Measurements from ENCODE around the gene LRRN2.

LRRN2 gene

GRCh38 chr1:204672482-204673121 lies 12.9 kb downstream of the LRRN2 start:
- TF ChIP-seq SUZ12 (IDR thresholded peaks at IDR 0.05; ENCODE audit: extremely low read depth, insufficient read depth, insufficient read length) (no peak), ZNF274 (IDR thresholded peaks at IDR 0.05; ENCODE audit: low read depth, low read length) (no peak), YY1 (IDR thresholded peaks at IDR 0.05; ENCODE audit: insufficient read depth, insufficient read length) (no peak)
- DNase-seq (ENCODE audit: low read depth, low spot score) = no peak
- Histone ChIP-seq H3K9ac (ENCODE audit: insufficient read length, low read depth) (no peak overlapping the region), H3K4me3 (ENCODE audit: insufficient read length, low read depth) (no peak overlapping the region), H3K36me3 (ENCODE audit: insufficient read depth, insufficient read length, low read length) (peaks cover 28% of the 10 kb centered on the region), H3K9me3 (ENCODE audit: insufficient read depth, low read length) (no peaks in the 10 kb centered on the region), H3K4me1 (ENCODE audit: insufficient read depth, insufficient read length) (peaks cover 13% of the 10 kb centered on the region), H3K27me3 (ENCODE audit: insufficient read depth, insufficient read length) (no peaks in the 10 kb centered on the region)

DNA sequence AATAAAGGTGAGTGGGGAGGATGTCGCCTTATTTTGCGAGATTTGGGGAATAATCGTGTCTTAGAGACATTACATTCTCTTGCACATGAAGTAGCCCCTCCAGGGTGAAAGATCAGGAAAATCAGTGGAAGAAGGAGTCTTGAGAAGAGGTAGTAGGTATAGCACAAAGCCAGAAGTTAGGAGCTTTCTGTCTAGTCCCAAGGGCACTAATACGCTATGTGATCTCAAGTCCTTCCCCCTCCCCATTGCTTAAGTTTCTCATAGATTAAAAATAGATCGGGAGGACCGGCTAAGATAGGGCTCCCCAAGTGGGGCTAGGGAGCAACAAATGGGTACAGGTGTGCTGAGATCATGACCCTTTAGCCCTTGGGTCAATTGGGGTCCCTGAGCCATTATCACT lies 13.5 kb downstream of the LRRN2 start:
- H3K9me3 ChIP-seq (ENCODE audit: insufficient read depth, low read length) = no peaks in the 10 kb centered on the region
- no peaks in the 10 kb centered on the region for H3K27me3 ChIP-seq (ENCODE audit: insufficient read depth, insufficient read length)
- DNase-seq (ENCODE audit: low read depth, low spot score) = no peak
- no peak overlapping the region for H3K9ac ChIP-seq (ENCODE audit: insufficient read length, low read depth)
- H3K36me3 ChIP-seq (ENCODE audit: insufficient read depth, insufficient read length, low read length) = peaks cover 26% of the 10 kb centered on the region
- TF ChIP-seq SUZ12 (IDR thresholded peaks at IDR 0.05; ENCODE audit: extremely low read depth, insufficient read depth, insufficient read length) (no peak), YY1 (IDR thresholded peaks at IDR 0.05; ENCODE audit: insufficient read depth, insufficient read length) (no peak), ZNF274 (IDR thresholded peaks at IDR 0.05; ENCODE audit: low read depth, low read length) (no peak)
- peaks cover 13% of the 10 kb centered on the region for H3K4me1 ChIP-seq (ENCODE audit: insufficient read depth, insufficient read length)
- no peak overlapping the region for H3K4me3 ChIP-seq (ENCODE audit: insufficient read length, low read depth)

DNA sequence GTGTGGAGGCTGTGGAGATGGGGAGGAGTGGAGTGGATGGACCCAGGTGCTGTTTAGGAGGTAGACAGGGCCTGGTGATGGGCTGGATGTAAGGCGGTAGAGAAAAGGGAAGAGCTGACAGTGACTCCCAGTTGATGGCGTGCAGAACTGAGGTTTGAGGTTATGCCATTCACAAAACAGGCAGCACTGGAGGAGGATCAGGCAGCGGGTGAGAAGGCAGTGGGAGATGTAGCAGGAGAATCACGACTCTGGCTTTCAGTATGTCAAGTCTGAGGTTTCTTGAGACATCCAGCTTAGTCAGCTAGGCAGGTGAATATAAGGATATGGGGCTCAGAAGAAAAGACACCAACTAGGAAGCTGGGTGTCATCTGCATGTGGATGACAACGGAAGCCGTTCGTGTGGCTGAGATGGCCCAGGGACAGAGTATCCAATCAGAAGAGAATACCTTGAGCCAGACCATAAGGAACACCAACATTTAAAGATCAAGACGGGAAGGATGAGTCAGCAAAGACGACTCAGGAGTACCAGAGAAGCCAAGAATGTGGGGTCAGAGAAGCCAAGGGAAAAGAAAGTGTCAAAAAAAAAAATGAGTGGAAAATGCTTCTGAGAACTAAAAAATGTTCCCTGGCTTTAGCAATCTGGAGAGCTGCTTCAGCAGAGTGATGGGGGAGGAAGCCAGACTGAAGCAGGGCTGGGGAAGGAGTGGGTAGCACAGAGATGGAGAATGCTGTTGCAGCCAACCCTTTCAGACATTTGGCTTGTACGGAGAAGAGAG lies 15.2 kb downstream of the LRRN2 start:
- TF ChIP-seq ZNF274 (IDR thresholded peaks at IDR 0.05; ENCODE audit: low read depth, low read length) (no peak), SUZ12 (IDR thresholded peaks at IDR 0.05; ENCODE audit: extremely low read depth, insufficient read depth, insufficient read length) (no peak), YY1 (IDR thresholded peaks at IDR 0.05; ENCODE audit: insufficient read depth, insufficient read length) (no peak)
- H3K9ac ChIP-seq (ENCODE audit: insufficient read length, low read depth) = no peak overlapping the region
- H3K36me3 ChIP-seq (ENCODE audit: insufficient read depth, insufficient read length, low read length) = peaks cover 18% of the 10 kb centered on the region
- H3K4me1 ChIP-seq (ENCODE audit: insufficient read depth, insufficient read length) = peaks cover 13% of the 10 kb centered on the region
- DNase-seq (ENCODE audit: low read depth, low spot score) = no peak
- H3K9me3 ChIP-seq (ENCODE audit: insufficient read depth, low read length) = no peaks in the 10 kb centered on the region
- no peak overlapping the region for H3K4me3 ChIP-seq (ENCODE audit: insufficient read length, low read depth)
- no peaks in the 10 kb centered on the region for H3K27me3 ChIP-seq (ENCODE audit: insufficient read depth, insufficient read length)

GRCh38 chr1:204669579-204669978 lies 16.0 kb downstream of the LRRN2 start:
- no peaks in the 10 kb centered on the region for H3K9me3 ChIP-seq (ENCODE audit: insufficient read depth, low read length)
- peaks cover 13% of the 10 kb centered on the region for H3K4me1 ChIP-seq (ENCODE audit: insufficient read depth, insufficient read length)
- DNase-seq (ENCODE audit: low read depth, low spot score) = no peak
- TF ChIP-seq YY1 (IDR thresholded peaks at IDR 0.05; ENCODE audit: insufficient read depth, insufficient read length) = no peak
- TF ChIP-seq SUZ12 (IDR thresholded peaks at IDR 0.05; ENCODE audit: extremely low read depth, insufficient read depth, insufficient read length) = no peak
- TF ChIP-seq ZNF274 (IDR thresholded peaks at IDR 0.05; ENCODE audit: low read depth, low read length) = no peak
- peaks cover 16% of the 10 kb centered on the region for H3K36me3 ChIP-seq (ENCODE audit: insufficient read depth, insufficient read length, low read length)
- H3K27me3 ChIP-seq (ENCODE audit: insufficient read depth, insufficient read length) = no peaks in the 10 kb centered on the region
- H3K9ac ChIP-seq (ENCODE audit: insufficient read length, low read depth) = no peak overlapping the region
- no peak overlapping the region for H3K4me3 ChIP-seq (ENCODE audit: insufficient read length, low read depth)

GRCh38 chr1:204664384-204664651 lies 21.2 kb downstream of the LRRN2 start:
- Histone ChIP-seq H3K9me3 (ENCODE audit: insufficient read depth, low read length) (no peaks in the 10 kb centered on the region), H3K4me1 (ENCODE audit: insufficient read depth, insufficient read length) (no peaks in the 10 kb centered on the region), H3K27me3 (ENCODE audit: insufficient read depth, insufficient read length) (no peaks in the 10 kb centered on the region), H3K9ac (ENCODE audit: insufficient read length, low read depth) (no peak overlapping the region), H3K4me3 (ENCODE audit: insufficient read length, low read depth) (no peak overlapping the region), H3K36me3 (ENCODE audit: insufficient read depth, insufficient read length, low read length) (peaks cover 11% of the 10 kb centered on the region)
- TF ChIP-seq ZNF274 (IDR thresholded peaks at IDR 0.05; ENCODE audit: low read depth, low read length) = no peak
- no peak for TF ChIP-seq SUZ12 (IDR thresholded peaks at IDR 0.05; ENCODE audit: extremely low read depth, insufficient read depth, insufficient read length)
- DNase-seq (ENCODE audit: low read depth, low spot score) = no peak

DNA sequence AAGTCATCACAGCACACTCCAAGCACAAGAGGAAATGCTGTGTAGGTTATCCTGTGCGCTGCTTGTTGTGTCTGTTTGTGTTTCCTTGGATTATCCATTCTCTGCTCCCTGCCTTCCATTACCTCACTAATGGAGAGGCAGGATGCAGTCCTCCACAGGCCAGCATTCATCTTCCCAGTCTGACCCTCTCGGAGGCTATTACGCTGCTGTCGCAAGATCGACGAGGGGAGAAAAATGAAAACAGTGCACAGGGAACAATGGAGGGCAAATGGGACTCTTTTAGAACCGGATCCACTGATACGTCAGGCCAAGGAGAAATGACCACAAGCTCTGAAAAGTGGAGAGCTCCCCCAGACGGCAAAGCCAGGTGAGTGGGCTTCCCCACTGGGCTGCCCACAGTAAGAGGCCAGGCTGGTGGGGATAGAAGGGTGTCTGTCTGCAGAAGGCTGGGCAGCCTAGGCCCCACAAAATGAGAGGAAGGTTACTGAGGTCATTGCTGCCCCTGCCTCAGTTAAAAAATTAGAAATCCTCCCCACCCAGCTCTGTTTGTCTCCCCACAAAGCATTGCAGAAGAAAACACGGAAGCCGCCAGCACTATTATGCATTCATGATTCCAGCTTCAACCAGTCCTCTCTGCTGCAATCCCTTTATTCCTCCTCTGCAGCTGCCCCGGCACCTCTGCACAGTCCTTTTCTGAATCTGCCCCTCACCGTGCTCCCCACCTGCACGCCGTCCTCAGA lies 21.7 kb downstream of the LRRN2 start:
- Histone ChIP-seq H3K4me1 (ENCODE audit: insufficient read depth, insufficient read length) (no peaks in the 10 kb centered on the region), H3K36me3 (ENCODE audit: insufficient read depth, insufficient read length, low read length) (peaks cover 11% of the 10 kb centered on the region), H3K27me3 (ENCODE audit: insufficient read depth, insufficient read length) (no peaks in the 10 kb centered on the region), H3K9ac (ENCODE audit: insufficient read length, low read depth) (no peak overlapping the region), H3K9me3 (ENCODE audit: insufficient read depth, low read length) (no peaks in the 10 kb centered on the region), H3K4me3 (ENCODE audit: insufficient read length, low read depth) (no peak overlapping the region)
- DNase-seq (ENCODE audit: low read depth, low spot score) = no peak
- TF ChIP-seq ZNF274 (IDR thresholded peaks at IDR 0.05; ENCODE audit: low read depth, low read length) = no peak
- TF ChIP-seq SUZ12 (IDR thresholded peaks at IDR 0.05; ENCODE audit: extremely low read depth, insufficient read depth, insufficient read length) = no peak
- TF ChIP-seq YY1 (IDR thresholded peaks at IDR 0.05; ENCODE audit: insufficient read depth, insufficient read length) = no peak

- TF ChIP-seq YY1 (IDR thresholded peaks at IDR 0.05; ENCODE audit: insufficient read depth, insufficient read length) (no peak), ZNF274 (IDR thresholded peaks at IDR 0.05; ENCODE audit: low read depth, low read length) (no peak), SUZ12 (IDR thresholded peaks at IDR 0.05; ENCODE audit: extremely low read depth, insufficient read depth, insufficient read length) (no peak)
- DNase-seq (ENCODE audit: low read depth, low spot score) = no peak
- no peaks in the 10 kb centered on the region for H3K27me3 ChIP-seq (ENCODE audit: insufficient read depth, insufficient read length)
- H3K36me3 ChIP-seq (ENCODE audit: insufficient read depth, insufficient read length, low read length) = peaks cover 8% of the 10 kb centered on the region
- H3K4me1 ChIP-seq (ENCODE audit: insufficient read depth, insufficient read length) = no peaks in the 10 kb centered on the region
- H3K4me3 ChIP-seq (ENCODE audit: insufficient read length, low read depth) = no peak overlapping the region
- no peak overlapping the region for H3K9ac ChIP-seq (ENCODE audit: insufficient read length, low read depth)
- no peaks in the 10 kb centered on the region for H3K9me3 ChIP-seq (ENCODE audit: insufficient read depth, low read length)
These were observed 23.0 kb downstream of the LRRN2 start for GRCh38 chr1:204662530-204662929.

All from NT2/D1 (cell line).